ENCODE results near the gene CRAT.

The CRAT gene

DNA sequence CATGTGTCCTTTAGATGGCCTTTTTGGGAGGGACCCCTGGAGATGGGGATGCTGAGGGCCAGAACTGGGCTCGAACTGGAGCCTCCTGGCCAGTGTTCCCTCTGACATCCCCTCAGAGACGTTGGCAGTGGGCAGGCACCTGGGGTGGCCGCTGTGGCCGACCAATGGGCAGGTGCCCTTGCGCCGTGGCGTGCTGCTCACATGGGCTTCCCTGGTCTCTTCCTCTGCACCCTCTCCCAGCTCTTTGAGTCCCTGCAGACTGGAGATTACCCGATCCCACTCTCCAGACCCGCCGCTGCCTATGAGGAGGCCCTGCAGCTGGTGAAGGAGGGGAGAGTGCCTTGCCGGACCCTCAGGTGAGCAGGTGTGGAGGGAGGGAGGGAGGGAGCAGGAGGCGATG is 49.6 kb downstream of the CRAT start:
- no peak for DNase-seq (ENCODE audit: low read depth)

DNA sequence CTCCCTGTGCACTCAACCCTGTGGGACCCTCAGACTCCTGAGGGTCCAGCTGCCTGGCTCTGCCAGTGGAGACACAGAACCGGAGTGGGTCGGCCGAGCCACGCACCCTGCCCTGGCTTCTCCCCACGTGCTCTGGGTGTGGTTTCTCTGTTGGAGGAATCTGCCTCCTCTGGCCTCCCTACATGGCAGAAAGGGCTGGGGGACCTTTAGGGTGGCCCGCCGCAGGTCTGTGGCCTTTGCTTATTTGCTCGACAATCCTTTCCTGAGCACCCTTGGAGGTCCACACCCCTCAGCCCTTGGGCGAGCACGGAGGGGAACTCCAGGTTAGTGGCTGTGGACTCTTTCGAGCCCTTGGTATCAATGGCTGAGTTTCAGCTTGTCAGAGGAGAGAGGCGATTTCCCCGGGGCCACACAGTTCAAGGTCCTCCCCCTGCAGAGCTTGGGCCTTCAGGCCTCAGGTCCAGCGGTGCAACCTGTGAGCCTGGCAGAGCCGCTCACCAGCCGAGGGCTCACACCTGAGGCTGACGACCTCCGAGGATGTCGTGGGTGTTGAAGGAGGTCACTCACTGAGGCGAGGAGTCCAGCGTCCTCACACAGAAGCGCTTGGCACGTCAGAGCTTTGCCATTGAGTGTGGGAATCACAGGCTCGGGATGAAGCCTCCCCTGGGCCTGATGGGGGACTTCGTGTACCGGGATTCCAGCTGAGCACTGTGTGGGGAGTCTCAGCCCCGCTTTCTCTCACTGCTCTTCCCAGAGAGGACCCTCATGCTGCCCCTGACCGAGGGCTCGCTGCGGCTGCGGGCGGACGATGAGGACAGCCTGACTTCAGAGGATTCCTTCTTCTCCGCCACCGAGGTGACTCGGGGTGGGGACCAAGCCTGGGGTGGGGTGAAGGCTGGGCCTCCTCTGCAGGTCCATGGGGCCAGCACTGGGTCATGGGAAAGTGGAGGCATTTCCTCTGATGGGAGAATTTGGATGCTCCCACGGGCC is 50.5 kb downstream of the CRAT start:
- no peak for DNase-seq (ENCODE audit: low read depth)

- DNase-seq (ENCODE audit: low read depth) = no peak
Observed at GRCh38 chr9:129058965-129059795, 51.4 kb downstream of the CRAT start.

DNA sequence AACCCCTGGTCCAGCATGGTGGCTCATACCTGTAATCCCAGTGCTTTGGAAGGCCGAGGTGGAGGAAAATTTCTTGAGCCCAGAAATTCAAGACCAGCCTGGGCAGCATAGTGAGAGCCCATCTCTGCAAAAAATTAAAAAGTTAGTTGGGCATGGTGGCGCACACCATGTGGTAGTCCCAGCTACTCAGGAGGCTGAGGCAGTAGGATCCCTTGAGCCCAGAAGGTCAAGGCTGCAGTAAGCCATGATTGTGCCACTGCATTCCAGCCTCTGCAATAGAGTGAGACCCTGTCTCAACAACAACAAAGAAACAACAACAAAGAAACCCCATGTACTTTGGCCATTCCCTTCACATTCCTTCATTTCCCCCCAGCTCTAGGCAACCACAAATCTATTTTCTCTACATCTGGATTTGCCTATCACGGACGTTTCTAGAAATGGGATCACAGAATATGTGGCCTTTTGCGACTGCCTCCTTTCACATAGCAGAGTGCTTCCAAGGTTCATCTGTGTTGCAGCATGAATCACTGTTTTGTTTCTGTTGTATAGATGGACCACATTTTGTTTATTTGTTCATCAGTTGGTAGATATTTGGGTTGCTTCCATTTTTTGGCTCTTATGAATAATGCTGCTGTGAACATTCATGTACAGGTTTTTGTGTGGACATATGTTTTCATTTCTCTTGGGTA is 56.3 kb downstream of the CRAT start:
- no peak for DNase-seq (ENCODE audit: low read depth)

GRCh38 chr9:129053020-129053419 is 57.6 kb downstream of the CRAT start:
- DNase-seq (ENCODE audit: low read depth) = no peak

GRCh38 chr9:129052592-129052991 is 58.0 kb downstream of the CRAT start:
- no peak for DNase-seq (ENCODE audit: low read depth)
